Measurements from ENCODE around the gene MAPK10. TPM values are rescaled to one million over a fixed set of nuclear protein-coding genes. Genes with fewer than 3 reads are reported as not detected.
"Not testable (repeated sequence)": the region's sequence is repeated elsewhere in the genome, so short reads cannot be mapped to it uniquely, and the experiment has no call there.

The MAPK10 gene
- total RNA-seq, 4 donors from 2014 or later: 1.7 to 8.6 (median 4.4) TPM

DNA sequence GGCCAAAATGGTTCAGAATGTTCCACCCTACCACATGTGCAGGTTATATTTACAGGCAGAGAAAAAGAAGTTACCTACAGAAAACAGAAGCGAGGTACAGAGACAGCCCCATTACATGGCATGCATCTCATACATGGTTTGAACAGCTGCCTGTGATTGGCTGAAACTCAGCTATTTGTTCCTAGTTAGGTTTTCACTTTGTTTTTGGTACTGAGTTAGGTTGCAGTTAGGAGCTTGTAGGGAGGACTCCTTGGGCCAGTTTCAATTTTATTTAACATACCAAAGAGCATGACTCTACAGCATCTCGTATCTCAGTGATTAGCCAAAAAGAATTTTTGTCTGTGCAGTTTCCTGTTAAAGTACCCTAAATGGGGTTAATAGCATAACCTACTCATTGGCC, 392.0 kb downstream of the MAPK10 start:
- H3K9me3 ChIP-seq: no peaks in the 10 kb centered on the region
- 62 to 67% methylated on average over 2 of the region's 2 CpGs for WGBS, 2 donors
- TF ChIP-seq POLR2A (IDR thresholded peaks at IDR 0.05): no peak
- TF ChIP-seq, protein P1, sequence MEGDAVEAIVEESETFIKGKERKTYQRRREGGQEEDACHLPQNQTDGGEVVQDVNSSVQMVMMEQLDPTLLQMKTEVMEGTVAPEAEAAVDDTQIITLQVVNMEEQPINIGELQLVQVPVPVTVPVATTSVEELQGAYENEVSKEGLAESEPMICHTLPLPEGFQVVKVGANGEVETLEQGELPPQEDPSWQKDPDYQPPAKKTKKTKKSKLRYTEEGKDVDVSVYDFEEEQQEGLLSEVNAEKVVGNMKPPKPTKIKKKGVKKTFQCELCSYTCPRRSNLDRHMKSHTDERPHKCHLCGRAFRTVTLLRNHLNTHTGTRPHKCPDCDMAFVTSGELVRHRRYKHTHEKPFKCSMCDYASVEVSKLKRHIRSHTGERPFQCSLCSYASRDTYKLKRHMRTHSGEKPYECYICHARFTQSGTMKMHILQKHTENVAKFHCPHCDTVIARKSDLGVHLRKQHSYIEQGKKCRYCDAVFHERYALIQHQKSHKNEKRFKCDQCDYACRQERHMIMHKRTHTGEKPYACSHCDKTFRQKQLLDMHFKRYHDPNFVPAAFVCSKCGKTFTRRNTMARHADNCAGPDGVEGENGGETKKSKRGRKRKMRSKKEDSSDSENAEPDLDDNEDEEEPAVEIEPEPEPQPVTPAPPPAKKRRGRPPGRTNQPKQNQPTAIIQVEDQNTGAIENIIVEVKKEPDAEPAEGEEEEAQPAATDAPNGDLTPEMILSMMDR (IDR thresholded peaks at IDR 0.05): no peak
- no peak overlapping the region for H3K4me3 ChIP-seq
- H3K4me1 ChIP-seq: no peaks in the 10 kb centered on the region
- intact Hi-C loops (cut with DNase I): no loop called here
- H3K27ac ChIP-seq: no peak overlapping the region
- no peaks in the 10 kb centered on the region for H3K27me3 ChIP-seq
- DNase-seq: no peak
- no peaks in the 10 kb centered on the region for H3K36me3 ChIP-seq

DNA sequence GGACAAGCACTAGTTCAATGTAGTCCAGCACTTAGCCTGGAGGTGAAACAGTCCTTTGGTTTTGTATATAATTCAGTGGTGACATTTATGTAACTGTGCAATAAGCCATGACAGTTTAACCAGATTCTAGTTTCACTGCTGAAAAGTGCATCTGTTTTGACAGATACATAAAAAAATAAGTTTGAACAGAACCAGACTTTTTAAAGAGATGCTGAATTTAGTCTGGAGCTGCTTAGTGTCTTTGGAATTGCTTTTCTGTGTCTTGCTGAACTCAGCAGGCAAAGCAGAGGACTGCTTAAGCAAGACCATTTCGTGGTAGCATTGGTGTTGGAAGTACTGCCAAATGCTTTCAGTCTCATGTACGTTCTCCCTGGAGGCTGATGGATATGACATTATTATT, 393.5 kb downstream of the MAPK10 start:
- 19 to 51% methylated on average over 2 of the region's 2 CpGs for WGBS, 2 donors
- no peak overlapping the region for H3K4me3 ChIP-seq
- no peak for DNase-seq
- TF ChIP-seq POLR2A (IDR thresholded peaks at IDR 0.05): no peak
- TF ChIP-seq, protein P1 (IDR thresholded peaks at IDR 0.05): no peak
- H3K36me3 ChIP-seq: no peaks in the 10 kb centered on the region
- H3K27ac ChIP-seq: no peak overlapping the region
- H3K4me1 ChIP-seq: no peaks in the 10 kb centered on the region
- intact Hi-C loops (cut with DNase I): no loop called here
- no peaks in the 10 kb centered on the region for H3K9me3 ChIP-seq
- no peaks in the 10 kb centered on the region for H3K27me3 ChIP-seq

DNA sequence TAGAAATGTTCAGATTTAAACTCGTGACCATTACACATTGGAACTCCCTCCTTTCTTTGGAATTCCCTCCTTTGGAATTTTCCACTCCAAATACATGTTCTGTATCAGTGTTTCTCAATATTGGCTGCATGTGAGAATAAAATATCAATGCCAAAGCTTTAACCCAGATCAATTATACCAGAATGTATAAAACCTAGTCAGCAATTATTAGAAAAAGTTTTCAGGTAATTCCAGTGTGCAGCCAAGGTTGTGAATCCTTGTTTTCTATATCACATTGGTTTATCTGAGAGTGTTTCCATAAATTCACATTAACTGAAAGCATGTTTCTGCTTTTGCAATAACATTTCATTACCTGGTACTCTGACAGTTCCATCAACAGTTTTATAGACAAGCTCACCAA, 394.3 kb downstream of the MAPK10 start:
- TF ChIP-seq, protein P1 (IDR thresholded peaks at IDR 0.05): no peak
- no peak for TF ChIP-seq POLR2A (IDR thresholded peaks at IDR 0.05)
- no peak overlapping the region for H3K27ac ChIP-seq
- DNase-seq: no peak
- intact Hi-C loops (cut with DNase I): no loop called here
- H3K27me3 ChIP-seq: no peaks in the 10 kb centered on the region
- no peaks in the 10 kb centered on the region for H3K4me1 ChIP-seq
- WGBS, 2 donors: 60 to 69% methylated on average over 1 of the region's 1 CpG
- H3K4me3 ChIP-seq: no peak overlapping the region
- H3K36me3 ChIP-seq: no peaks in the 10 kb centered on the region
- H3K9me3 ChIP-seq: no peaks in the 10 kb centered on the region

DNA sequence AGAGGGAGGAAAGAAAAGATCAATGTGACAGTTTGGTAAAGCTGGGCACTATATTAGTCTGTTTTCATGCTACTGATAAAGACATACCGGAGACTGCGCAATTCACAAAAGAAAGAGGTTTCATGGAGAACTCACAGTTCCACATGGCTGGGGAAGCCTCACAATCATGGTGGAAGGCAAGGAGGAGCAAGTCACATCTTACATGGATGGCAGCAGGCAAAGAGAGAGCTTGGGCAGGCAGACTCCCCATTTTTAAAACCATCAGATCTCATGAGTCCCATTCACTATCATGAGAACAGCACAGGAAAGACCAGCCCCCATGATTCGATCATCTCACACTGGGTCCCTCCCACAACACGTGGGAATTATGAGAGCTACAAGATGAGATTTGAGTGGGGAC, 394.8 kb downstream of the MAPK10 start:
- 91 to 100% methylated on average over 4 of the region's 4 CpGs for WGBS, 2 donors
- H3K9me3 ChIP-seq; DNase-seq; H3K36me3 ChIP-seq; H3K4me3 ChIP-seq; H3K27ac ChIP-seq; intact Hi-C loops (cut with DNase I); H3K27me3 ChIP-seq; H3K4me1 ChIP-seq: not testable (repeated sequence)

DNA sequence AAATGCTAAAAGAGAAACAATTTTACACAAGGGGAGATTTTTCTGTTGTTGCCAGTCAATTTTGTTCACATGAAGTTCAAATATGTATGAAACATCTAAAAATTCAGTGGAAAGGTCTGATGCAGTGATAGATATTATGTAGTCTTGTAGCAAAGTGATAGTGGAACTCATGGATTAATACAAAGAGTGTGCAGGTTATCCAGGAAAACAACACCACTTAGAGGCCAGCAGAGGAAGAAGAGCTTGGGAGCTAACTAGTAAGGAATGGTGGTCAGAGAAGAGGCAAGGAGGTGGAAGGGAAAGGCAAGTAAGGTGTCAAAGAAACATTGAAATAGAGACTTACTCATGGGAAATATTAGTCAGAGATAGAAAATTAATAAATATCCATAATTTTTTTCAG, 395.6 kb downstream of the MAPK10 start:
- H3K4me3 ChIP-seq: no peak overlapping the region
- H3K9me3 ChIP-seq: no peaks in the 10 kb centered on the region
- intact Hi-C loops (cut with DNase I): no loop called here
- no peak overlapping the region for H3K27ac ChIP-seq
- H3K27me3 ChIP-seq: no peaks in the 10 kb centered on the region
- H3K4me1 ChIP-seq: no peaks in the 10 kb centered on the region
- DNase-seq: no peak
- H3K36me3 ChIP-seq: no peaks in the 10 kb centered on the region
- TF ChIP-seq POLR2A (IDR thresholded peaks at IDR 0.05): no peak
- TF ChIP-seq, protein P1 (IDR thresholded peaks at IDR 0.05): no peak

DNA sequence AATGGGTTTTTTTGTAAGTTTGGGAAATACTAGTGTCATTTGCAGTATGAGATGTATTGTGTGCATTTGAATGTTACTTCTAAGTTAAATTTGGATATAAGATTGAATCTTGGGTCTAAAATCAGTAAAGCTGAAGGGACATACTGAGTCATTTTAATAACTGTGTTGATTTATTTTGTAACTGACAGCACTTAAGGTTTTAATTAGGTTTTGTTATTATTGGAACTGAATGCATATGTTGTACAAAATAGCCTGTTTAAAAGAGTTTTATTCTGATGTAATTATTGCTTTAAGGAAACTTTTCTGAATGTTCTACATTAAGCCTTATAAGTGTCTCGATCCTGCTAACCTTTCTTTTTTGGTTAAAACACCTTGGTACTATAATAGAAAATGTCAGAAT, 396.6 kb downstream of the MAPK10 start:
- DNase-seq: no peak
- H3K4me3 ChIP-seq: no peak overlapping the region
- H3K4me1 ChIP-seq: no peaks in the 10 kb centered on the region
- H3K27me3 ChIP-seq: no peaks in the 10 kb centered on the region
- H3K9me3 ChIP-seq: no peaks in the 10 kb centered on the region
- TF ChIP-seq, protein P1 (IDR thresholded peaks at IDR 0.05): no peak
- TF ChIP-seq POLR2A (IDR thresholded peaks at IDR 0.05): no peak
- intact Hi-C loops (cut with DNase I): no loop called here
- WGBS, 2 donors: 82 to 84% methylated on average over 1 of the region's 1 CpG
- H3K36me3 ChIP-seq: no peaks in the 10 kb centered on the region
- no peak overlapping the region for H3K27ac ChIP-seq
